Measurements from ENCODE around the gene VPS26A.

DNA sequence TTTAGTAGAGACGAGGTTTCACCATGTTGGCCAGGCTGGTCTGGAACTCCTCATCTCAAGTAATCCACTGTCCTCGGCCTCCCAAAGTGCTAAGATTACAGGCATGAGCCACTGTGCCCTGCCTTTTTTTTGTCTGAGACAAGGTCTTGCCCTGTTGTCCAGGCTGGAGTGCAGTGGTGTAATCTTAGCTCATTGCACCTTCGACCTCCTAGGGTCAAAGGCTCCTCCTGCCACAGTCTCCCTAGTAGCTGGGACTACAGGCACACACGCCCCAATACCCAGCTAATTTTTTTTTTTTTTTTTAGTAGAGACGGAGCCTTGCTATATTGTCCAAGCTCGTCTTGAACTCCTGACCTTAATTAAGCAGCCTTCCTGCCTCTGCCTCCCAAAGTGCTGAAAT lies 29.2 kb downstream of the VPS26A start:
- TF ChIP-seq, protein P1, sequence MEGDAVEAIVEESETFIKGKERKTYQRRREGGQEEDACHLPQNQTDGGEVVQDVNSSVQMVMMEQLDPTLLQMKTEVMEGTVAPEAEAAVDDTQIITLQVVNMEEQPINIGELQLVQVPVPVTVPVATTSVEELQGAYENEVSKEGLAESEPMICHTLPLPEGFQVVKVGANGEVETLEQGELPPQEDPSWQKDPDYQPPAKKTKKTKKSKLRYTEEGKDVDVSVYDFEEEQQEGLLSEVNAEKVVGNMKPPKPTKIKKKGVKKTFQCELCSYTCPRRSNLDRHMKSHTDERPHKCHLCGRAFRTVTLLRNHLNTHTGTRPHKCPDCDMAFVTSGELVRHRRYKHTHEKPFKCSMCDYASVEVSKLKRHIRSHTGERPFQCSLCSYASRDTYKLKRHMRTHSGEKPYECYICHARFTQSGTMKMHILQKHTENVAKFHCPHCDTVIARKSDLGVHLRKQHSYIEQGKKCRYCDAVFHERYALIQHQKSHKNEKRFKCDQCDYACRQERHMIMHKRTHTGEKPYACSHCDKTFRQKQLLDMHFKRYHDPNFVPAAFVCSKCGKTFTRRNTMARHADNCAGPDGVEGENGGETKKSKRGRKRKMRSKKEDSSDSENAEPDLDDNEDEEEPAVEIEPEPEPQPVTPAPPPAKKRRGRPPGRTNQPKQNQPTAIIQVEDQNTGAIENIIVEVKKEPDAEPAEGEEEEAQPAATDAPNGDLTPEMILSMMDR (conservative IDR thresholded peaks at IDR 0.05; ENCODE audit: low read depth, low read length), result no peak
- TF ChIP-seq EZH2 (IDR thresholded peaks at IDR 0.05; ENCODE audit: borderline replicate concordance, low read depth, low read length, poor library complexity, severe bottlenecking), result no peak
